AG08396 (cell line): Measurements from ENCODE around the gene GRM1.

Experiments
- DNase-seq: peaks from one replicate; pipeline ENCODE4 v3.0.0; 2012; ENCODE audit warnings: low spot score, mixed read lengths

Gene GRM1

DNA sequence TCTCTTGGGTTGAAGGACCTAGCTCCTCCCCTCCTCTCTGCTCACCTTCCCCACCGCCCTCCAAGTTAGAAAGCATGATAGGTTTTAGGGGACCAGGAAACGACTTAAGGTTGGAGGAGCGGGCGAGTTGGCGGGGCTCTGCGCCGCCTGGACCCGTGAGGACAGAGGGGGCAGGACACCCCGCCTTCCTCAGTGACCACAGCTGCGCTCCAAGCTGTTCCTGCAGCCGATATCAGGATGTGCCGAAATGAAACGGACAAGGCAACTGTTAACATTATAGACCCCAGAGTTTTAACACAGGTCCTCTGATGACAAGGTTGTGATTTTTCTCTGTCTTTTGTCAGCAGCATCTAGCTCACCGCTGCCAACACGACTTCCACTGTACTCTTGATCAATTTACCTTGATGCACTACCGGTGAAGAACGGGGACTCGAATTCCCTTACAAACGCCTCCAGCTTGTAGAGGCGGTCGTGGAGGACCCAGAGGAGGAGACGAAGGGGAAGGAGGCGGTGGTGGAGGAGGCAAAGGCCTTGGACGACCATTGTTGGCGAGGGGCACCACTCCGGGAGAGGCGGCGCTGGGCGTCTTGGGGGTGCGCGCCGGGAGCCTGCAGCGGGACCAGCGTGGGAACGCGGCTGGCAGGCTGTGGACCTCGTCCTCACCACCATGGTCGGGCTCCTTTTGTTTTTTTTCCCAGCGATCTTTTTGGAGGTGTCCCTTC is at the start of gene GRM1:
Gene GRM1, plus strand, starts transcription at position 212 of the 722 bp plus-strand sequence. Its CDS starts 456 bp downstream, at position 668.
- no peak for DNase-seq

- DNase-seq: no peak
Measured at GRCh38 chr6:146009338-146009737, 19.5 kb upstream of the GRM1 start.

DNA sequence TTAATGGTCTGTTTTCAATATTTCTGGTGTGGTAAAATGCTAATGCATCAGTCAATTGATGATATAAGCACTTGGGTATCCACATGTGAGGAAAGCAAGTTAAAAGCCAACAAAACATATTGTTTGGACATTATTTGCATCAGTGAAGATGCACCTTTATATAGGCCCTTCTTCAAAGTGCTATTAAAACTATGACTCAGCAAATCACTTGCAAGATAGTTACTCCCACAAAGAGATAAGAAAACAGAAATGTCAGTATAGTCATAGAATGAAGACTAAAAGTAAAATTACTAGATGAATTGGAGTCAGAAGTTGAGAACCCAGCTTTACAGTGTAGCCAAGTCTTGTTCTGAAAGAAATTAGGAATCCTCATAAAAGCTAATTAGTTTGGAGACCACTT is 14.6 kb upstream of the GRM1 start:
- no peak for DNase-seq

DNA sequence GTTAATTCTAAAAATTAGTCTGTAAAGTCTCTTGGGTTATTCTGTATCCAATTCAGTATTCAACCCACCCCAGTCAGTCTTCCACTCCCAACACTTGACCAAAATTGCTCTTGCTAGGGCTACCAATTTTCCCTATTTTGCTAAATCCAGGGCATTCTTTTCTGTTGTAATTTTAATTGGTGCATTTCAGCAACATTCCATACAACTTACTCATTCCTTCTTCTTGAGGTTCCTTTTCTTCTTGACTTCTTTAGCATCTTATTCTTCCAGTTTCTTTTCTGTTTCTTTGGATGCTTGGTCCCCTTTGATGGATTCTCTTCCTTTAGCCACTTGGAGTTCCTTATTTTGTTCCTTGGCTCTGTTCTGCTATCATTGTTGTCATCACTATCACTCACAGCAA is 11.2 kb upstream of the GRM1 start:
- no peak for DNase-seq

DNA sequence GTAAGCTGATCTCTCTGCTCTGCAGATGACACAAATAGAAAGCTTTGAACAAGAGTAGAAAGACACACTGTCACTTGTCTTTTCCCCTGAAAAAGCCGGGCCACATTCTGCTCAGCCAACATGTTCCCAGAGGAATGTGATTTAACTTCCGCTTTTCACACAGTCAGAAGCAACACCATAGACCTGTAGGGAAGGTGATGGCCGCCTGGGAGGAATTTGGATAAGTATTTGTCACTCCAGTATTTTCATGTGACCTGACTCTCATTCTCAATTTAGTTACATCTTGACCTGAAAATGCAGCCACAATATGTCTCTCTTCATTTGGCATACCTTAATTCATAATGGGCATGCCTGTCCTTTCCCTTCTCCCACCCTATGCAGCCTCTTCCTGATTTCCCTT is 2.0 kb upstream of the GRM1 start:
- DNase-seq: no peak

GRCh38 chr6:146027586-146028251 is 1.1 kb upstream of the GRM1 start:
- no peak for DNase-seq

DNA sequence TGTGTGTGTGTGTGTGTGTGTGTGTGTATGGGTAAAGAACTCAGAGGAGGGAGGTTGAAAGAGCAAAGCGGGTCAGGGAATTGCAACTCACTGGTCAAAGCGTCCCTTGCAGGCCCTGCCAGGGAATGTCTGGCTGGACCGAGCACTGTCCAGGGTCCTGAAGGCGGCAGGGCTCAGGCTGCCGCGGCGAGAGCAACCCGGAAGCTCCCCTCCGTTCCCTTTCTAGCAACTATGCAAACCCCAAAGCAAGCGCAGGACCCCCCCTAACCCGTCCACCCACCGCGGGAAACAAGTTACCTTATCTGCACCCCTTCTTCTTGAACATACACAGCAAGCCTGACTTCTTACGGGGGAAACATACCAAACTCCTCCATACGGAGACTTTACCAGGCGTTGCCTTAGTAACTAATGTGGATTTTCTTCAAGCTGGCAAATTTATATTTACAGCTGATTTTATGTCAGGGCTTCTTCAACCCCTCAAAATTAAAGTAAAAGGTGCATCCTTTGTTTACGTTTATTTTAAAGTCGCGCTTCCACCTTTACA is 538 bp upstream of the GRM1 start:
- peak; percentile 84 for DNase-seq

DNA sequence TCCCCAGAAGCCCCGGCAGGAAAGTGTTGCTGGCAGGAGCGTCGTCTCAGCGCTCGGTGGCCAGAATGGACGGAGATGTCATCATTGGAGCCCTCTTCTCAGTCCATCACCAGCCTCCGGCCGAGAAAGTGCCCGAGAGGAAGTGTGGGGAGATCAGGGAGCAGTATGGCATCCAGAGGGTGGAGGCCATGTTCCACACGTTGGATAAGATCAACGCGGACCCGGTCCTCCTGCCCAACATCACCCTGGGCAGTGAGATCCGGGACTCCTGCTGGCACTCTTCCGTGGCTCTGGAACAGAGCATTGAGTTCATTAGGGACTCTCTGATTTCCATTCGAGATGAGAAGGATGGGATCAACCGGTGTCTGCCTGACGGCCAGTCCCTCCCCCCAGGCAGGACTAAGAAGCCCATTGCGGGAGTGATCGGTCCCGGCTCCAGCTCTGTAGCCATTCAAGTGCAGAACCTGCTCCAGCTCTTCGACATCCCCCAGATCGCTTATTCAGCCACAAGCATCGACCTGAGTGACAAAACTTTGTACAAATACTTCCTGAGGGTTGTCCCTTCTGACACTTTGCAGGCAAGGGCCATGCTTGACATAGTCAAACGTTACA is 817 bp downstream of the GRM1 start:
- no peak for DNase-seq

DNA sequence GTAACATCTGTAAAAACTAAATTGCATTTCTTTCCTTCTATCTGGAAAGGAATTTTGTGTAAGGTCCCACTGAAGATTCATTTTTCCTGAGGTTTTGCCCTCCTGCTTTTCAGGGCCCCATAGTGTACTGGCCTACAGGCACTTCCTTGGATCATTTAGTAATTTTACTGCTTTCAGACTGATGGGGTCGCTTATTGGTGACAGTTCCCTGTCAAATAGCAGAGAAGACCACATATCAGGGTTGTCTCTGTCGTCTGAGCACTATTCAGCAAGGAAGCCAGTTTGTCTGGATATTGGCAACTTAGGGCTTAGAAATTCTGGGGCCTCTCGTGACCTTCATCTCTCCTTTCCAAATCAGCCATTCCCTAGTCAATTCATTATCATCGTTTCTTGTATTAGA is 3.5 kb downstream of the GRM1 start:
- no peak for DNase-seq

- no peak for DNase-seq
Measured at GRCh38 chr6:146040360-146040759, 11.5 kb downstream of the GRM1 start.

GRCh38 chr6:146041282-146041681 is 12.4 kb downstream of the GRM1 start:
- no peak for DNase-seq

GRCh38 chr6:146047371-146047770 is 18.5 kb downstream of the GRM1 start:
- DNase-seq: no peak

DNA sequence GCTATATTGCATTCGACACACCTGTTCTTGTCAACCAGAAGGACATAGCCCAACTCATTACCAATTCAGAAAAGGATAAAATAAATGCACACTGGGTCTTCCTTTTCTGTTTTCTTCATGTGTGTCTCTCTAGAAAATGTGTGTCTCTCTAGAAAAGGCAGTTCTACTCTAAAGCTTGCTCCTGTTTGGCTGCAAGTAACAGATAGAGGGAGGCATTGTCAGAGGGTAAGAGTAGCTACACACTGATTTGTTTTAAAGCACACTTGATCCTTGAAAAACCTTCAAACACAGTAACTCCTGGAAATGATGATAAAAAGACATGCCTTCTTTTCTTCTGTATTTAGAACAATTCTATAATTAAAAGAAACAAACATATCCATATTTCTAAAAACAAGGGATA is 21.3 kb downstream of the GRM1 start:
- DNase-seq: no peak

GRCh38 chr6:146056506-146056905 is 27.6 kb downstream of the GRM1 start:
- DNase-seq: no peak

DNA sequence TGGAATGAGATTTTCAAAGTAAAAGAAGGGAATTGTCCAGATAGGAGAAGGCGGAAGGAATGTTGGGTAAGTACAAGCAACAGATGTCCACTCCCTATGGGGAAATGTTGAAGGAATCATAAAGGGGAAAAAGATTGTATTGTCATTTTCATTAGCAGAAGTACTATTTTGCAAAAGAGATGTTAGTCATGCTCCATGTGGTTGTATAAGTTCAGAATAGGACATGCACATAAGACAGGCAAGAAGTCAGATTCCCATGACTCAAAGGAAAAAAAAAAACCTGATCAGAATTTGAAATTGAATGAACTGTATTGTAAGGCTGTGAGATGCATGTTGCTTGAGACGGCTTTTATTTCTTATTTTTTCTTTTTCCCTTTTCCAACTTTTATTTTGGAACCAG is 36.8 kb downstream of the GRM1 start:
- no peak for DNase-seq

GRCh38 chr6:146066506-146066905 is 37.6 kb downstream of the GRM1 start:
- DNase-seq: no peak

DNA sequence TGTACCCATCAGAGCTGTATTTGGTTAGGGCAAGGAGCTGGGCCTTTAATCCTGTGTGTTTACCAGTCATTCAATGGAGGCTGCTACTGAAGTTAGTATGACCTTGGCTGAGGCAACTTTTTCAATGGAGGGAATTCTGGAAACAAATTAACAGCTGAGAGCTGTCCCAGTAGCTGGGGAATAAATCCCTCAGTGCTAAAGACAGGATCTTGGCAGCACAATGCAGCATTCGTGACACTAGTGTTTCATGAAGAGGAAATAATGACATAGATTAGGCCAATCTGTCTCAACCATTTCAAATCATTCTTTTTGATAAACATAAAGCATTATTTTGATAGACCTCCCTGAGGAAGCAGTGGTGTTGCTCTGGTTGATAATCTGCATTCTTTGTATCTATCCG is 42.9 kb downstream of the GRM1 start:
- no peak for DNase-seq

- DNase-seq: no peak
Measured at GRCh38 chr6:146077992-146078391, 49.1 kb downstream of the GRM1 start.

DNA sequence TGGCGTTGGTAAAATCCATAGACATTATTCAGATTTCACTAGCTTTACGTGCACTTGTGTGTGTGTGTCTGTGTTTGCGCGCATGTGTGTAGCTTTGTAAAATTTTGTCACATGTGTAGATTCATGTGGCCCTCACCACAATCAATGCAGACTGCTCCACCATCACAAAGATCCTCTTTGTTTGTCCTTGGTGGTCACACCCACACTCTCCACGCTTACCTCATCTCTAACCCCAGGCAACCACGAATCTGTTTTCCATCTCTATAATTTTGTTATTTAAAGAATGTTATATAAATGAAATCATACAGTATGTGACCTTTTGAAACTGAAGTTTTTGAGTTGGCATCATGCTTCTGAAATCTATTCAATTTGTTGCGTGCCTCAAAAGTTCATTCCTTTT is 58.5 kb downstream of the GRM1 start:
- no peak for DNase-seq

- no peak for DNase-seq
Measured at GRCh38 chr6:146090474-146090873, 61.6 kb downstream of the GRM1 start.

- no peak for DNase-seq
Measured at GRCh38 chr6:146092961-146093686, 64.3 kb downstream of the GRM1 start.

DNA sequence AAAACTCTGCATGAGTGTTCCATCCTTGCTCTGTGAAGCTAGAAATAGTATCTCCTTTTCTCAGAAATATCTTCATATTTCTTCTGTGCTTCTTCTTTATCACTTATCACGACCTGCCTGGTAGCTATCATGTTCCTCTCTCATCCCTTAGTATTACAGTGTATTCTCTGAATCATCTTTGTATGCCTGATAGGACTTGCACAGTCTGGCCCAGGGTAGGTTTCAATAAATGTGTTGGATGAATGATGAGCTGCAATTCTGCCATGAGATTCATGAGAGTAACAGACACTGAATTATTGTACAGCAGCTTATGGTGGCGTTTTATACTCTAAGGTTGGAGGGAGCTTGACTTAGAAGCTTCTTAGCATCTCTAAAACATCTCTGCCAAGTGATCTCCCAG is 66.6 kb downstream of the GRM1 start:
- no peak for DNase-seq

DNA sequence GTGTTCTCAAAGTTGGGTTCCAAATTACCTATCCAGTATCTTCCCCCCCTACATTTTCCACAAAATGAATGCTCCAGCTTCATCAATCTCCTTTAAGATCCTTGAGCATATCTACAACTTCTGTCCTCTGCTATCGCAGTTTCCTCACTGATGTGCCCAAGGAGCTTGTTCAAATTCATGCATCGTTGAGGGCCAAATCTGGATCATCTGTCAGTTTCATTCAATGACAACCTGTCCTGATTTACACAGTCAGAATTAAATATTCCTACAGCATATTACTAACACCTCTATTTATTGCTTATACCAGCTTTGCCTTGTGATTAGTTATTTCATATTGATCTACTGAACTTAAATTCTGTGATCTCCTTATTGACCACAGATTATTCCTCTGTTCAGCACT is 68.7 kb downstream of the GRM1 start:
- DNase-seq: no peak
